ENCODE measurements around the gene WIPF2. TPM values are rescaled to one million over a fixed set of nuclear protein-coding genes. Genes with fewer than 3 reads are reported as not detected.

Gene WIPF2
- total RNA-seq, 1 experiment from 2014 or later = 30.4 TPM

GRCh38 chr17:40173778-40174135, 45.3 kb upstream of the WIPF2 start (continued):
- TF ChIP-seq SRF (IDR thresholded peaks at IDR 0.05; ENCODE audit: low read depth) (no peak), SP1 (IDR thresholded peaks at IDR 0.05; ENCODE audit: low read depth) (no peak), POLR2AphosphoS5 (IDR thresholded peaks at IDR 0.05; ENCODE audit: low read depth, low read length) (no peak), EGR1 (IDR thresholded peaks at IDR 0.05; ENCODE audit: low read depth) (no peak), CTCF (IDR thresholded peaks at IDR 0.05 in 2 of 3, conservative IDR thresholded peaks at IDR 0.05 in 1 of 3; ENCODE audit: borderline replicate concordance in 1 of 3, insufficient read depth in 1 of 3, low read depth in 2 of 3, low read length in 2 of 3) (no peak), EZH2phosphoT487 (IDR thresholded peaks at IDR 0.05; ENCODE audit: borderline replicate concordance) (no peak)
- TF ChIP-seq, protein P1, sequence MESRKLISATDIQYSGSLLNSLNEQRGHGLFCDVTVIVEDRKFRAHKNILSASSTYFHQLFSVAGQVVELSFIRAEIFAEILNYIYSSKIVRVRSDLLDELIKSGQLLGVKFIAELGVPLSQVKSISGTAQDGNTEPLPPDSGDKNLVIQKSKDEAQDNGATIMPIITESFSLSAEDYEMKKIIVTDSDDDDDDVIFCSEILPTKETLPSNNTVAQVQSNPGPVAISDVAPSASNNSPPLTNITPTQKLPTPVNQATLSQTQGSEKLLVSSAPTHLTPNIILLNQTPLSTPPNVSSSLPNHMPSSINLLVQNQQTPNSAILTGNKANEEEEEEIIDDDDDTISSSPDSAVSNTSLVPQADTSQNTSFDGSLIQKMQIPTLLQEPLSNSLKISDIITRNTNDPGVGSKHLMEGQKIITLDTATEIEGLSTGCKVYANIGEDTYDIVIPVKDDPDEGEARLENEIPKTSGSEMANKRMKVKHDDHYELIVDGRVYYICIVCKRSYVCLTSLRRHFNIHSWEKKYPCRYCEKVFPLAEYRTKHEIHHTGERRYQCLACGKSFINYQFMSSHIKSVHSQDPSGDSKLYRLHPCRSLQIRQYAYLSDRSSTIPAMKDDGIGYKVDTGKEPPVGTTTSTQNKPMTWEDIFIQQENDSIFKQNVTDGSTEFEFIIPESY (IDR thresholded peaks at IDR 0.05; ENCODE audit: extremely low read depth, insufficient replicate concordance, low read length) = no peak

DNA sequence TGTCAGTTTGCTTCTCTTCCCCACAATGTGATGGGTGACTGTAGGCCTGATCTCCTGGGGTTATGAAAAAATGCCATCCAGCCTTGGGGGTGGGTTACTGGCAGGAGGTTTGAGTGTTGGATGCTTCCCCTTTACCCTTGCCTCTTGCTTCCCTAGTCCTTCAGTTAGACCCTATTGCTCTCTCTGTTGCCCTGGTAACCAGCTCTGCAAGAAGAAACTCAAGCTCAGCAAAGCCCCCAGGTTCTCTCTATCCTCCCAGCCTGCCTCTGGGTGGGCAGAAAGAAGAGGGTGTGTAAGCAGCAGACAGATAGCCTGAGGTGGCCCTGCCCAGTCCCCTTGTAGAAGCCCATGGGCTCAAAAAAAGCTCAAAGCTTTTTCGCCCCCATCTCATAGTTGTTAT, 44.6 kb upstream of the WIPF2 start:
- peaks cover 24 to 36% of the 10 kb centered on the region in 2 experiments for H3K4me1 ChIP-seq (ENCODE audit: control insufficient read depth in 1 of 2, insufficient read depth in 2 of 2, low read length in 2 of 2)
- no peak overlapping the region for H2AFZ ChIP-seq (ENCODE audit: low read depth, low read length, poor library complexity, severe bottlenecking)
- TF ChIP-seq CTCF (IDR thresholded peaks at IDR 0.05 in 2 of 3, conservative IDR thresholded peaks at IDR 0.05 in 1 of 3; ENCODE audit: borderline replicate concordance in 1 of 3, insufficient read depth in 1 of 3, low read depth in 2 of 3, low read length in 2 of 3) = no peak
- TF ChIP-seq JUND (IDR thresholded peaks at IDR 0.05) = no peak
- no peak for TF ChIP-seq YY1 (IDR thresholded peaks at IDR 0.05; ENCODE audit: extremely low read depth, insufficient replicate concordance, low read depth, low read length)
- TF ChIP-seq ZNF274 (IDR thresholded peaks at IDR 0.05; ENCODE audit: low read depth, low read length) = no peak
- no peak overlapping the region for H3K9ac ChIP-seq (ENCODE audit: low read length)
- H3K36me3 ChIP-seq (ENCODE audit: control insufficient read depth in 1 of 2, insufficient read depth in 2 of 2, low read length in 2 of 2) = peaks cover 27 to 32% of the 10 kb centered on the region in 2 experiments
- POLR2A ChIA-PET = interaction anchor here (0.8 kb wide), 1 partner anchor 60 kb away, joined by 3 read pairs; no protein-coding TSS in a partner anchor
- H4K20me1 ChIP-seq (ENCODE audit: insufficient read depth) = no peaks in the 10 kb centered on the region
- intact Hi-C loops (cut with micrococcal nuclease) = no loop called here
- ATAC-seq (no peak), DNase-seq (ENCODE audit: low read depth, low spot score) (no peak)
- H3K79me2 ChIP-seq (ENCODE audit: insufficient read depth, low read length) = no peaks in the 10 kb centered on the region
- no peaks in the 10 kb centered on the region for H3K9me2 ChIP-seq (ENCODE audit: insufficient read depth)
- no TSS peak for BruUV-seq (replicated peaks)
- H3K9me3 ChIP-seq (ENCODE audit: control insufficient read depth in 1 of 2, insufficient read depth in 1 of 2, low read depth in 1 of 2, low read length in 2 of 2) = no peaks in the 10 kb centered on the region
- CTCF ChIA-PET = no interaction called here
- H3K4me2 ChIP-seq (ENCODE audit: low read length) = no peak overlapping the region
- H3K27me3 ChIP-seq (ENCODE audit: insufficient read depth, low read length) = no peaks in the 10 kb centered on the region
- no peak overlapping the region for H3K27ac ChIP-seq (ENCODE audit: low read depth, low read length)
- no peak overlapping the region for H3K4me3 ChIP-seq (replicated peaks in 1 of 2; ENCODE audit: low read depth in 1 of 2, low read length in 2 of 2)
- RAD21 ChIA-PET (ENCODE audit: low non-redundant PET in 1 of 2, low total read pairs in 2 of 2, uncharacterized antibody in 2 of 2, unreplicated experiment in 2 of 2) = no interaction called here

Measured in HCT116 (cell line).